Dermis microvascular lymphatic vessel endothelial cell (primary cell): ENCODE data around the gene IFITM2. TPM values are rescaled to one million over a fixed set of nuclear protein-coding genes. Genes with fewer than 3 reads are reported as not detected.
A peak's percentile ranks its signal among the peaks of the same experiment; 100 is the strongest.
"Not testable (repeated sequence)": the region's sequence is repeated elsewhere in the genome, so short reads cannot be mapped to it uniquely, and the experiment has no call there.

ENCODE experiments used
- DNase-seq, 2 donors: peaks; one replicate each; pipeline versions ENCODE4 v3.0.0 to v3.0.0-alpha.2; 2010; ENCODE audit warnings: low read depth in 2 of 2
- total RNA-seq: library from RNA; depleted of rRNA; stranded (reverse); fragments of >200 nt; gene quantifications from 2 replicates; pipeline ENCODE4 v1.2.1, GENCODE V29; 2014

The IFITM2 gene
- 23.1 and 91.9 TPM in 2 replicates for total RNA-seq

GRCh38 chr11:307766-308708 lies at the start of gene IFITM2:
Gene IFITM2 (plus strand): TSS chr11:307816. CDS start chr11:308193, 377 bp downstream.
- DNase-seq: peak; percentile 74 to 76

- DNase-seq: no peak
Measured at GRCh38 chr11:259413-259812, 48.2 kb upstream of the IFITM2 start.

DNA sequence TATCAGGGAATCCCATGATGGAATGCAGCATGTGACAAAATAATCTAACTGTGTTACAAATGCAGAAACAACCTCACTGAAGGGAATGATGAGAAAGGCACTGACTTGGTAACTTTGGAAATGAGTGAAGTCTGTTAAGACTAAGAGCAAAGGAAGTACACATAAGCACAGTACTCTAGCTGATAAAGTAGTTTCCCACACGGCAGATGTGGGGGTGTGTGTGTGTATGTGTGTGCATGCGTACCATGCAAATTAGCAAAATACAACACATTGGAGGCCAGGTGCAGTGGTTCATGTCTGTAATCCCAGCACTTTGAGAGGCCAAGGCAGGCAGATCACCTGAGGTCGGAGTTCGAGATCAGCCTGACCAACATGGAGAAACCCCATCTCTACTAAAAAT lies 46.0 kb upstream of the IFITM2 start:
- no peak for DNase-seq

GRCh38 chr11:266676-267439 lies 40.8 kb upstream of the IFITM2 start:
- DNase-seq: no peak

DNA sequence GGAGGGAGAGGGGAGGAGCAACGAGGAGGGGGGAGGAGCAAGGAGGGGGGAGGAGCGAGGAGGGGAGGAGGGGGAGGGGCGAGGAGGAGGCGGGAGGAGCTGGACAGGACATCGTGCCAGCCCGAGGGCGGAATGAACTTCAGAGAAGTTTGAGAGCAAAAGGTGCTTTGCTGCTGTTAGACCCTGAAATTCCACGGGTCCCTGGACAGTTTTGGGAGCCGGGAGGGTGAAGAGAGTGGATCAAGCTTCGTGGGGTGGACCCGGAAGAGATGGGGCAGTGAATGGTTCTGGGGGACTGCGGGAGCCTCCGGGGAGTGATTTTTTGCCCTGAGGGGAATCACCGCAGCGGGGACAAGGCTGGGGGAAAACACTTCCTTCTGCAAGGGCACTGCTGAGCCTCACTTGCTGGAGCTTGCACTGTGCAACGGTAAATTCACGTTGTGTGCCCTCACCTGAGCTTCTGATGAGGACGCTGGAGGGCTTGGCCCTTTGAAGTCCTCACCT lies 40.1 kb upstream of the IFITM2 start:
- DNase-seq: no peak

GRCh38 chr11:268716-269145 lies 38.9 kb upstream of the IFITM2 start:
- DNase-seq: not testable (repeated sequence)

DNA sequence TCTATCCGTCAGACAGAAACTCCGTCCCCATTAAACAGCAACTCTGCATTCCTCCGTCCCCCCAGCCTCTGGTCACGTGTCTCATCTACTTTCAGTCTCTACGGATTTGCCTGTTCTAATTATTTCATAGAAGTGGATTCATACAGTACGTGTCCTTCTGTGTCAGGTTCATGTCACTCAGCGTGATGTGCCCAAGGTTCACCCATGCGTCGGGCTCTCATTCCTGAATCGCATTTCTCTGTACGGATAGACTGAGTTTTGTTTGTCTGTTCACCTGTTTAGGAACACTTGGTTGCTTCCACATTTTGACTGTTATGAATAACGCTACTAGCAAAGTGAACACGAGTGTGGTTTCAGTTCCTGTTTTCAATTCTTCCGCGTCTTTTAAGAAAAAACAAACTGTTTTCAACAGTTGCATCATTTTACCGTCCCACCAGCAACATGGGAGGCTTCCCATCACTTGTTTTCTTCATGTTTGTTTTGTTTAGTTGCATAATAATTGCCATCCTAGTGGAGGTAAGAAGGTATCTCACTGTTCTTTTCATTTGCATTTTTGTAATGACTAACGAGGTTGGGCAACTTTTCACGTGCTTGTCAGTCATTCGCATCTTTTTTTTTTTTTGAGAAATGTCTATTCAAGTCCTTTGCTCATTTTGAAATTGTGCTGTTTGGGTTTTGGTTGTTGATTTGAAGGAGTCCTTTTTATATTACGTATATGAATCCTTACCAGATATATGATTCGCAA lies 38.3 kb upstream of the IFITM2 start:
- DNase-seq: no peak

DNA sequence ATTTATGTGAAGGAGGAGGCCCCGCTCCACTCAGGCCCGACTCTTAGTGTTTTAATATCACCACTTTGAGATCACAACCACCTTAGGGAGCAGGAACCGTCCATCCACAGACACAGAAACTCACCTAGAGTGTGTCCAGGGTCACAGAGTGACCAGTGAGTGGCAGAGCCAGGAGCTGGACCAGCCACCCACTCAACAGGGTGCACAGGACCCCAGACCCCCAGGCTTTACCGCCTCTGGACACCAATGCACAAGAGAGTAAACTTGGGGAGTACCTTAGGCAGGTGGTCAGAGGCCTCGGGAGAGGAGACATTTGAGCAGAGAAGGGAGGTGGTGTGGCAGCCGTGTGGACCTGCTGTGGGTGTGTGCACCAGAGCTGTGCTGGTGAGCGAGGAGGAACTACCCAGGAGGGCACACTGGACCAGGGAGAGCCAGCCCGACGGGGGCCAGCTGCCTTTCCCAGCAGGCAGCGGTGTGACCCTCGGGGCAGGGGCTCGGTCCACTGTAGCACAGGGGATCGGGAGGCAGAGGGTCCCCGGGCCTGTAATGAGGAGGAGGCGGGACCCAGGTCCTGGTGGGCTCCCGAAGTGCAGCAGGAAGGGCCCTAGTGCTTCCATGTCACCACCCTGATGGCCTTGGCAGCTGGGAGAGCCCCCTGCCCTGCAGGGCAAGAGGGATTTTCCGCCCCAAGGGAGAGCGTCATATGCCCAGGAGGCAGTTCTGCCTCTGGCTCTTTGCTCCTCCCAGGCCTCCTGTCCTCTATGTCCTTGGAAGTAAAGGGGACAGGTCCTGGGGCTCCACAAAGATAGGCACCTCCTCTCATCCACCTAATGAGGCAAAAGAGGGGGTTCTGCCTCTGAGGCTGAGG lies 36.9 kb upstream of the IFITM2 start:
- DNase-seq: no peak

GRCh38 chr11:271319-271715 lies 36.3 kb upstream of the IFITM2 start:
- DNase-seq: no peak

DNA sequence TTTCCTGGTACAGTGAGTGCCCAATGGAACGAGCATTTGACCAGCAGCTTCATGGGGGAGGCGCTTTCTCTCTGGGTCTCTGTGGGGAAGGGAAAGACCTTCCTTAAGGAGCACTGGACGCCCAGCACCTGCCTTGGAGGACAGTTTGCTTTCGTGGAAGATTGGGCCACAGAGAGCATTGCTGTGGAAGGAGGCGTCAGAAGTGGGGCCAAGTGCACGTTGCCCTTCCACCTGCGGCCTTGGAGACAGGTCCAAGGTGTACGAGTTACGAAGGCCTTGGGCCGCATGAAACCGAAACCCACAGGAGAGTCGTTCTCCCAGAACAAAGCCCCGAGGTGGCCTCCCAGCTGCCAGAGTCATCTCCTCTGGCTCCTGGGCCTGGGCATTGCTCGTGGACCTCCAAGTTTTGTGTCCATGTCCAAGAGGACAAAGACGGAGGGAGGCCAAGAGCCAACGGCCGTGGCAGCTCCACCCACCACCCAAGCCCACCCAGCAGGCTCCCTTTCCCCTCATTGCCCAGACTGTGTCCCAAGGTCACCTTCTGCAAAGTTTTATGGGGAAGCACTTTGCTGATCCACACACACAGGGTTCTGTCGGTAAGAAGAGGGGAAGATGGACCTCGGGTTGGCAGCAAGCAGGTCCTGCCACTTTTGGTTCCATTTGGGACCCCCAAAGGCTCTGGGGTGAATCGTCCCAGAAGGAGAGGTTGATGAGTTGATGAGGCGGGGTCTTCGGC lies 35.3 kb upstream of the IFITM2 start:
- DNase-seq: no peak

DNA sequence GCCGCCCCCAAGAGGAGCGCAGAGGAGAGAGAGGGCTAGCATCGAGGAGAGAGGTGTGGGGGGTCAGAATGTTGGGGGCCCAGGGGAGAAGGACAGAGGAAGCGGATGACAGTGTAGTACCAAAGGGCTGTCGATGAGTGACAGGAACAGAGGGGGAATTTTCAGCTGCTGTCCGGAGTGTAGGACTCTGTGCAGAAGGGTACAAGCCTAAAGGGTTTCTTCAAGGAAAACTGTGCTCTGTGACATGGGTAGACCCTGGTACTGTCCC lies 34.8 kb upstream of the IFITM2 start:
- DNase-seq: no peak

GRCh38 chr11:276219-276618 lies 31.4 kb upstream of the IFITM2 start:
- no peak for DNase-seq

- no peak for DNase-seq
Measured at GRCh38 chr11:278001-278951, 29.3 kb upstream of the IFITM2 start, which contains the start of gene NLRP6. Gene NLRP6 (plus strand): TSS chr11:278407. CDS start chr11:278570, 163 bp downstream.

DNA sequence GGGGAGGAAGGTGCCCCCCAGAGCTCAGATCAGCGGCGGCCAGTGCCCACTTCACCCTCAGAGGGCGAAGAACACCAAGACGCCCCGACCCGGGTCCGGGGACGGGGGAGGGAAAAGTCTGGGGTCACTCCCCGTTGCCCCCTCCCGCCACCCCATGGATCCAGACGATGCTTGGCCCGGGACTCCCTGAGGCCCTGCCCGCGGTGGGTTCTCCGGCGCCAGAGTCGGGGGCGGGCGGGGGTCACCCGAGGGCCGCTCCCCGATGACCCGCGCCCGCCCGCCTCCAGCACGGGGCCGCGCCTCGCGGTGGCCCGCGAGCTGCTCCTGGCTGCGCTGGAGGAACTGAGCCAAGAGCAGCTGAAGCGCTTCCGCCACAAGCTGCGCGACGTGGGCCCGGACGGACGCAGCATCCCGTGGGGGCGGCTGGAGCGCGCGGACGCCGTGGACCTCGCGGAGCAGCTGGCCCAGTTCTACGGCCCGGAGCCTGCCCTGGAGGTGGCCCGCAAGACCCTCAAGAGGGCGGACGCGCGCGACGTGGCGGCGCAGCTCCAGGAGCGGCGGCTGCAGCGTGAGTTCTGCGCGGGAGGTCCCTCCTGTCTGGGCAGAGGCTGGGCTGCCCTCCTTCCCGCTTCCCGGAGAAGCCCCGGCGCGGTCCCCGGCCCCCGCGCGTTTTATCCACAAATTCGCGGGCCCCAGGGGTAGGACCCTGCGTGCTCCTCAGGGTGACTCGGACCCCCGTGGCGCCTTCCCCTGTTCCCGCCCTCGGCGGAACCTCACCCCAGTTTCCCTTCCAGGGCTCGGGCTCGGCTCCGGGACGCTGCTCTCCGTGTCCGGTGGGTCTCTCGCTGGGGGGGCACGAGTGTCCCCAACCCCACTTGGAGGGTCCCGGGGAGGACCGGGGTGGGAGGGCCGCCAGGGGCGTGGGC lies 28.3 kb upstream of the IFITM2 start:
- DNase-seq: no peak

DNA sequence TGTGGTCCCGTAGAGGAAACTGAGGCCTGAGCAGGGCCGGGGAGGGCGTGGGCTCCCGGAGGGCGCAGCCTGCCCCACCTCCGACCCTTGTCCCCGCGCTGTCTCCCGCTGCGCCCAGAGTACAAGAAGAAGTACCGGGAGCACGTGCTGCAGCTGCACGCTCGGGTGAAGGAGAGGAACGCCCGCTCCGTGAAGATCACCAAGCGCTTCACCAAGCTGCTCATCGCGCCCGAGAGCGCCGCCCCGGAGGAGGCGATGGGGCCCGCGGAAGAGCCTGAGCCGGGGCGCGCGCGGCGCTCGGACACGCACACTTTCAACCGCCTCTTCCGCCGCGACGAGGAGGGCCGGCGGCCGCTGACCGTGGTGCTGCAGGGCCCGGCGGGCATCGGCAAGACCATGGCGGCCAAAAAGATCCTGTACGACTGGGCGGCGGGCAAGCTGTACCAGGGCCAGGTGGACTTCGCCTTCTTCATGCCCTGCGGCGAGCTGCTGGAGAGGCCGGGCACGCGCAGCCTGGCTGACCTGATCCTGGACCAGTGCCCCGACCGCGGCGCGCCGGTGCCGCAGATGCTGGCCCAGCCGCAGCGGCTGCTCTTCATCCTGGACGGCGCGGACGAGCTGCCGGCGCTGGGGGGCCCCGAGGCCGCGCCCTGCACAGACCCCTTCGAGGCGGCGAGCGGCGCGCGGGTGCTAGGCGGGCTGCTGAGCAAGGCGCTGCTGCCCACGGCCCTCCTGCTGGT lies 27.5 kb upstream of the IFITM2 start:
- peak in 1 of 2 donors; percentile 33 for DNase-seq

DNA sequence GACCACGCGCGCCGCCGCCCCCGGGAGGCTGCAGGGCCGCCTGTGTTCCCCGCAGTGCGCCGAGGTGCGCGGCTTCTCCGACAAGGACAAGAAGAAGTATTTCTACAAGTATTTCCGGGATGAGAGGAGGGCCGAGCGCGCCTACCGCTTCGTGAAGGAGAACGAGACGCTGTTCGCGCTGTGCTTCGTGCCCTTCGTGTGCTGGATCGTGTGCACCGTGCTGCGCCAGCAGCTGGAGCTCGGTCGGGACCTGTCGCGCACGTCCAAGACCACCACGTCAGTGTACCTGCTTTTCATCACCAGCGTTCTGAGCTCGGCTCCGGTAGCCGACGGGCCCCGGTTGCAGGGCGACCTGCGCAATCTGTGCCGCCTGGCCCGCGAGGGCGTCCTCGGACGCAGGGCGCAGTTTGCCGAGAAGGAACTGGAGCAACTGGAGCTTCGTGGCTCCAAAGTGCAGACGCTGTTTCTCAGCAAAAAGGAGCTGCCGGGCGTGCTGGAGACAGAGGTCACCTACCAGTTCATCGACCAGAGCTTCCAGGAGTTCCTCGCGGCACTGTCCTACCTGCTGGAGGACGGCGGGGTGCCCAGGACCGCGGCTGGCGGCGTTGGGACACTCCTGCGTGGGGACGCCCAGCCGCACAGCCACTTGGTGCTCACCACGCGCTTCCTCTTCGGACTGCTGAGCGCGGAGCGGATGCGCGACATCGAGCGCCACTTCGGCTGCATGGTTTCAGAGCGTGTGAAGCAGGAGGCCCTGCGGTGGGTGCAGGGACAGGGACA lies 26.7 kb upstream of the IFITM2 start:
- no peak for DNase-seq
